K562 (cell line): Measurements from ENCODE around the gene GJB6. TPM values are rescaled to one million over a fixed set of nuclear protein-coding genes. Genes with fewer than 3 reads are reported as not detected.

ENCODE experiments used
- ADNP ChIP-seq: fragments of 200-800 bp; sonication (Bioruptor generic); IDR thresholded peaks from 2 replicates; pipeline ENCODE4 v1.6.1; 2016; ENCODE audit warnings: missing genetic modification characterization, missing compliant biosample characterization
- ARID2 ChIP-seq: fragments of 450-650 bp; IDR thresholded peaks from 2 replicates; pipeline ENCODE4 v1.6.1; 2017; ENCODE audit warnings: antibody characterized with exemption, mild to moderate bottlenecking
- CREM ChIP-seq: IDR thresholded peaks from 2 replicates; pipeline ENCODE4 v1.6.1; 2014; ENCODE audit warnings: antibody characterized with exemption, low read depth
- HNRNPUL1 ChIP-seq: fragments of 200-400 bp; formaldehyde crosslinking; IDR thresholded peaks from 2 replicates; pipeline ENCODE4 v1.6.1; 2017; ENCODE audit warnings: low read length
- KDM4B ChIP-seq, 2 experiments: fragments of 450-650 bp in 1 of 2; sonication (generic) in 1 of 2; IDR thresholded peaks; 2 replicates each; pipeline ENCODE4 v1.6.1; 2016 to 2017; ENCODE audit warnings: borderline replicate concordance in 2 of 2, antibody characterized with exemption in 1 of 2, low read depth in 1 of 2, mild to moderate bottlenecking in 1 of 2
- L3MBTL2 ChIP-seq: fragments of 450-650 bp; IDR thresholded peaks from 2 replicates; pipeline ENCODE4 v1.6.1; 2016; ENCODE audit warnings: mild to moderate bottlenecking, moderate library complexity
- LARP7 ChIP-seq: fragments of 450-650 bp; IDR thresholded peaks from 2 replicates; pipeline ENCODE4 v1.6.1; 2016
- MNT ChIP-seq, 2 experiments: fragments of 450-650 bp; conservative IDR thresholded peaks; 2 replicates each; pipeline ENCODE4 v1.6.1; 2017; ENCODE audit warnings: mild to moderate bottlenecking in 2 of 2, moderate library complexity in 2 of 2
- MYC ChIP-seq, 2 experiments: fragments of 250-450 bp in 1 of 2; sonication (Bioruptor Pico) in 1 of 2; IDR thresholded peaks; 2 replicates each; pipeline versions ENCODE4 v1.5.1 to v1.6.1; 2012 to 2021; ENCODE audit warnings: low read depth in 2 of 2, borderline replicate concordance in 1 of 2, improper control_type of control experiment in 1 of 2, low read length in 1 of 2, mild to moderate bottlenecking in 1 of 2, moderate library complexity in 1 of 2
- NR0B1 ChIP-seq: fragments of 450-650 bp; IDR thresholded peaks from one replicate; pipeline ENCODE4 v1.6.1; 2018; ENCODE audit warnings: mild to moderate bottlenecking, moderate library complexity; ENCODE audit not compliant: partially characterized antibody
- PRDM10 ChIP-seq: fragments of 450-650 bp; IDR thresholded peaks from 2 replicates; pipeline ENCODE4 v1.6.1; 2018; ENCODE audit not compliant: partially characterized antibody
- THAP7 ChIP-seq: fragments of 250-450 bp; sonication (Bioruptor Pico); IDR thresholded peaks from 2 replicates; pipeline ENCODE4 v1.5.0; 2021
- TSC22D4 ChIP-seq: fragments of 450-650 bp; IDR thresholded peaks from 2 replicates; pipeline ENCODE4 v1.6.1; 2016; ENCODE audit warnings: missing genetic modification characterization, missing biosample characterization, control low read depth
- USF1 ChIP-seq: sonication (generic); formaldehyde crosslinking; IDR thresholded peaks from 2 replicates; pipeline ENCODE4 v1.9.0; 2022; ENCODE audit warnings: mild to moderate bottlenecking, missing genetic modification reagents
- ZNF282 ChIP-seq: sonication (generic); formaldehyde crosslinking; IDR thresholded peaks from 2 replicates; pipeline ENCODE4 v1.8.1; 2023; ENCODE audit warnings: missing genetic modification reagents
- polyA plus RNA-seq, 8 experiments: library from polyadenylated mRNA; depleted of rRNA in 4 of 8; stranded (reverse) in 5 of 8; unstranded in 3 of 8; fragments of >200 nt; fragmentation: Nextera tagmentation in 2 of 8; fragmentation: Illumina TruSeq in 1 of 8; extraction: Ambion mirVana in 2 of 8; extraction: Trizol in 1 of 8; gene quantifications; 2 replicates each; pipeline versions ENCODE4 v1.2.1 to v1.2.3, GENCODE V29; 2011 to 2014; ENCODE audit warnings: inconsistent platforms in 1 of 8, missing spikeins in 1 of 8
- total RNA-seq, 7 experiments: library from RNA; depleted of rRNA in 6 of 7; stranded (reverse); fragments of >200 nt in 6 of 7; fragmentation: Illumina TruSeq in 2 of 7; extraction: Trizol in 2 of 7; gene quantifications; 2 replicates each; pipeline versions ENCODE4 v1.2.1 to v1.2.3, GENCODE V29; 2011 to 2021; ENCODE audit warnings: low replicate concordance in 1 of 7

GJB6 gene
- total and polyA plus RNA-seq, 9 of the 15 experiments (the other 6 are each of a cell fraction or from before 2014, with no cell fraction given), result not detected

GRCh38 chr13:20188667-20189553 lies 43.2 kb downstream of the GJB6 start (continued):
- no peak for TF ChIP-seq NR0B1
- TF ChIP-seq HNRNPUL1, result no peak
- no peak for TF ChIP-seq ZNF282 (CRISPR knock-in tag)
- no peak for TF ChIP-seq LARP7
- TF ChIP-seq USF1 (CRISPR knock-in tag), result peak; percentile 48
- TF ChIP-seq L3MBTL2, result peak; percentile 87
- TF ChIP-seq KDM4B (IDR thresholded peaks at IDR 0.05; ENCODE audit: borderline replicate concordance in 2 of 2, low read depth in 1 of 2), result 0 out of 4 replicates have a peak, but pooled peaks of 1 of the 2 experiments have one; percentile 30
- TF ChIP-seq ADNP (tag), result no peak
- TF ChIP-seq THAP7 (CRISPR knock-in tag), result no peak
- TF ChIP-seq ARID2, result no peak
- TF ChIP-seq MNT (conservative IDR thresholded peaks at IDR 0.05), result no peak; a peak in 1 of 4 replicates
- peak; percentile 49; the same call in 1 of the 2 replicates for TF ChIP-seq CREM
- TF ChIP-seq MYC (IDR thresholded peaks at IDR 0.05; ENCODE audit: low read depth, low read length), result peak; percentile 54; the same call in 1 of the 2 replicates
- no peak for TF ChIP-seq MYC (CRISPR knock-in tag; IDR thresholded peaks at IDR 0.05; ENCODE audit: borderline replicate concordance, low read depth)
- no peak for TF ChIP-seq TSC22D4 (tag)
- TF ChIP-seq PRDM10, result peak; percentile 41
